HEK293 (cell line): ENCODE data around the gene INSYN2B.

Source experiments
- CTCF ChIA-PET: fragments of 350-600 bp; formaldehyde crosslinking; extraction: SDS; loops from one replicate; lab custom pipeline; 2021; ENCODE audit warnings: antibody characterized with exemption; lab: Yijun Ruan, JAX
- POLR2A ChIA-PET: fragments of 300-600 bp; formaldehyde crosslinking; extraction: SDS; loops from one replicate; lab custom pipeline; 2020; ENCODE audit warnings: antibody characterized with exemption, inconsistent platforms; lab: Yijun Ruan, JAX
- H3K27ac ChIP-seq: fragments of 200-500 bp; sonication (Bioruptor generic); 2 replicates; pipeline ENCODE4 v1.5.1; 2014; ENCODE audit warnings: low read depth, low read length, control low read depth, inconsistent platforms; ENCODE audit errors: extremely low read depth
- H3K36me3 ChIP-seq, 2 experiments: fragments of 200-500 bp in 1 of 2; sonication (Bioruptor generic) in 1 of 2; 1 replicate in 1 of 2; 2 replicates in 1 of 2; pipeline ENCODE4 v1.5.1; 2014 to 2017; ENCODE audit warnings: inconsistent platforms in 2 of 2, low read length in 2 of 2; ENCODE audit not compliant: control insufficient read depth in 2 of 2, insufficient read depth in 1 of 2
- H3K4me1 ChIP-seq: fragments of 200-500 bp; sonication (Bioruptor generic); 2 replicates; pipeline ENCODE4 v1.5.1; 2014; ENCODE audit warnings: mild to moderate bottlenecking, low read length, inconsistent platforms; ENCODE audit not compliant: control insufficient read depth, insufficient read depth
- H3K4me3 ChIP-seq: 2 replicates; pipeline ENCODE4 v1.5.1; 2011; ENCODE audit warnings: low read depth, mild to moderate bottlenecking, control low read depth, low read length, moderate library complexity
- H3K9me3 ChIP-seq: fragments of 200-500 bp; sonication (Bioruptor generic); 2 replicates; pipeline ENCODE4 v1.5.1; 2014; ENCODE audit warnings: low read depth, low read length, inconsistent platforms; ENCODE audit not compliant: control insufficient read depth, insufficient read depth
- ATF2 ChIP-seq: fragments of 450-650 bp; formaldehyde crosslinking; IDR thresholded peaks from 2 replicates; pipeline ENCODE4 v1.5.1; 2016; ENCODE audit warnings: missing biosample characterization, missing genetic modification characterization, low read depth
- GLIS2 ChIP-seq: fragments of 450-650 bp; formaldehyde crosslinking; IDR thresholded peaks from 2 replicates; pipeline ENCODE4 v1.5.1; 2016; ENCODE audit warnings: missing biosample characterization, missing genetic modification characterization
- KLF8 ChIP-seq: fragments of 450-650 bp; formaldehyde crosslinking; IDR thresholded peaks from 2 replicates; pipeline ENCODE4 v1.5.1; 2016; ENCODE audit warnings: missing biosample characterization, missing genetic modification characterization
- MZF1 ChIP-seq: fragments of 450-650 bp; formaldehyde crosslinking; IDR thresholded peaks from 2 replicates; pipeline ENCODE4 v1.5.1; 2017; ENCODE audit warnings: missing biosample characterization, missing genetic modification characterization, borderline replicate concordance
- TSHZ1 ChIP-seq: fragments of 450-650 bp; formaldehyde crosslinking; IDR thresholded peaks from 2 replicates; pipeline ENCODE4 v1.5.1; 2016; ENCODE audit warnings: missing biosample characterization, missing genetic modification characterization, borderline replicate concordance
- ZBTB11 ChIP-seq: fragments of 450-650 bp; formaldehyde crosslinking; conservative IDR thresholded peaks from 2 replicates; pipeline ENCODE4 v1.5.1; 2016; ENCODE audit warnings: low read depth, missing biosample characterization, missing genetic modification characterization
- ZBTB6 ChIP-seq: fragments of 450-650 bp; formaldehyde crosslinking; IDR thresholded peaks from 2 replicates; pipeline ENCODE4 v1.5.1; 2017; ENCODE audit warnings: missing biosample characterization, missing genetic modification characterization
- ZNF114 ChIP-seq: fragments of 450-650 bp; formaldehyde crosslinking; IDR thresholded peaks from 2 replicates; pipeline ENCODE4 v1.5.0; 2017; ENCODE audit warnings: missing biosample characterization, missing genetic modification characterization
- ZNF133 ChIP-seq: fragments of 450-650 bp; formaldehyde crosslinking; IDR thresholded peaks from 2 replicates; pipeline ENCODE4 v1.5.1; 2016; ENCODE audit warnings: missing biosample characterization, missing genetic modification characterization
- ZNF146 ChIP-seq: fragments of 450-650 bp; formaldehyde crosslinking; IDR thresholded peaks from 2 replicates; pipeline ENCODE4 v1.5.1; 2016; ENCODE audit warnings: missing biosample characterization, missing genetic modification characterization
- ZNF214 ChIP-seq: fragments of 450-650 bp; formaldehyde crosslinking; IDR thresholded peaks from 2 replicates; pipeline ENCODE4 v1.5.1; 2017; ENCODE audit warnings: missing biosample characterization, mild to moderate bottlenecking, missing genetic modification characterization, borderline replicate concordance
- ZNF248 ChIP-seq: fragments of 450-650 bp; formaldehyde crosslinking; IDR thresholded peaks from 2 replicates; pipeline ENCODE4 v1.5.1; 2017; ENCODE audit warnings: missing biosample characterization, missing genetic modification characterization
- ZNF398 ChIP-seq: fragments of 450-650 bp; formaldehyde crosslinking; IDR thresholded peaks from 2 replicates; pipeline ENCODE4 v1.5.1; 2017; ENCODE audit warnings: missing biosample characterization, missing genetic modification characterization
- ZNF513 ChIP-seq: fragments of 450-650 bp; IDR thresholded peaks from 2 replicates; pipeline ENCODE4 v1.5.1; 2018; ENCODE audit warnings: missing biosample characterization, missing genetic modification characterization
- ZNF530 ChIP-seq: fragments of 450-650 bp; formaldehyde crosslinking; IDR thresholded peaks from 2 replicates; pipeline ENCODE4 v1.5.1; 2016; ENCODE audit warnings: low read depth, missing biosample characterization, missing genetic modification characterization
- ZNF548 ChIP-seq: fragments of 450-650 bp; formaldehyde crosslinking; IDR thresholded peaks from 2 replicates; pipeline ENCODE4 v1.5.1; 2016; ENCODE audit warnings: missing biosample characterization, missing genetic modification characterization
- ZNF585B ChIP-seq: fragments of 450-650 bp; formaldehyde crosslinking; IDR thresholded peaks from 2 replicates; pipeline ENCODE4 v1.5.1; 2016; ENCODE audit warnings: missing biosample characterization, missing genetic modification characterization
- ZNF623 ChIP-seq: fragments of 450-650 bp; formaldehyde crosslinking; IDR thresholded peaks from 2 replicates; pipeline ENCODE4 v1.5.1; 2016; ENCODE audit warnings: missing biosample characterization, missing genetic modification characterization
- ZNF660 ChIP-seq: fragments of 450-650 bp; IDR thresholded peaks from 2 replicates; pipeline ENCODE4 v1.5.1; 2018; ENCODE audit warnings: missing biosample characterization, mild to moderate bottlenecking, missing genetic modification characterization
- ZNF704 ChIP-seq: fragments of 450-650 bp; formaldehyde crosslinking; IDR thresholded peaks from 2 replicates; pipeline ENCODE4 v1.5.1; 2016; ENCODE audit warnings: missing biosample characterization, missing genetic modification characterization
- ZNF76 ChIP-seq: fragments of 450-650 bp; formaldehyde crosslinking; IDR thresholded peaks from 2 replicates; pipeline ENCODE4; 2016; ENCODE audit warnings: low read depth, missing biosample characterization, missing genetic modification characterization, borderline replicate concordance

The INSYN2B gene

GRCh38 chr5:169832845-169833244 is 147.4 kb downstream of the INSYN2B start (continued):
- TF ChIP-seq MZF1, result no peak
- no peak for TF ChIP-seq ZBTB11 (tag by site-specific recombination)
- no peak for TF ChIP-seq TSHZ1 (tag by site-specific recombination)

GRCh38 chr5:169832304-169832703 is 148.0 kb downstream of the INSYN2B start:
- Histone ChIP-seq H3K27ac (no peak overlapping the region), H3K4me1 (no peaks in the 10 kb centered on the region), H3K9me3 (no peaks in the 10 kb centered on the region), H3K36me3 (no peaks in the 10 kb centered on the region), H3K4me3 (no peak overlapping the region)
- ChIA-PET POLR2A (no interaction called here), CTCF (interaction anchor here (0.6 kb wide), 1 partner anchor 23 kb away, joined by 3 read pairs; no protein-coding TSS in a partner anchor)
- no peak for TF ChIP-seq ZNF146
- no peak for TF ChIP-seq ZNF248
- no peak for TF ChIP-seq ZBTB6 (tag by site-specific recombination)
- TF ChIP-seq ZNF513, result no peak
- TF ChIP-seq ZNF76, result no peak
- no peak for TF ChIP-seq ZNF214 (tag by site-specific recombination)
- no peak for TF ChIP-seq ZNF133
- no peak for TF ChIP-seq ZNF114 (tag by site-specific recombination)
- TF ChIP-seq ZNF623, result no peak
- TF ChIP-seq ZNF660 (tag by site-specific recombination), result no peak
- no peak for TF ChIP-seq ZNF704
- TF ChIP-seq ZNF548 (tag by site-specific recombination), result no peak
- TF ChIP-seq ZNF398, result no peak
- TF ChIP-seq ATF2 (tag by site-specific recombination), result no peak
- no peak for TF ChIP-seq GLIS2
- no peak for TF ChIP-seq KLF8
- TF ChIP-seq ZNF530 (tag by site-specific recombination), result no peak
- TF ChIP-seq ZNF585B (tag by site-specific recombination), result no peak
